Keratinocyte (primary cell): Measurements from ENCODE around the gene ABCA7. TPM values are rescaled to one million over a fixed set of nuclear protein-coding genes. Genes with fewer than 3 reads are reported as not detected.

Experiments
- DNase-seq: peaks from one replicate; pipeline ENCODE4 v3.0.0-alpha.2; 2011; ENCODE audit warnings: low read depth, missing footprints, low spot score
- FAIRE-seq: peaks from 2 replicates; lab custom pipeline; 2011; peaks lifted over from hg19 to GRCh38; lab: Jason Lieb, UNC
- H2AFZ ChIP-seq: 2 replicates; pipeline ENCODE4 v1.6.0; 2012; ENCODE audit warnings: low read length, control low read depth, inconsistent platforms; ENCODE audit not compliant: control insufficient read depth
- H3K27ac ChIP-seq: 2 replicates; pipeline ENCODE4 v1.5.1; 2011; ENCODE audit warnings: low read length; ENCODE audit not compliant: control insufficient read depth, insufficient read depth
- H3K27me3 ChIP-seq: 3 replicates; pipeline ENCODE4 v1.6.0; 2011; ENCODE audit warnings: low read length; ENCODE audit not compliant: control insufficient read depth, insufficient read depth; ENCODE audit errors: extremely low read depth
- H3K36me3 ChIP-seq, 2 experiments: 2 replicates in 1 of 2; 3 replicates in 1 of 2; pipeline ENCODE4 v1.5.1; 2011; ENCODE audit warnings: low read length in 2 of 2, mild to moderate bottlenecking in 1 of 2; ENCODE audit not compliant: control insufficient read depth in 2 of 2, insufficient read depth in 2 of 2; ENCODE audit errors: extremely low read depth in 1 of 2
- H3K4me1 ChIP-seq: 3 replicates; pipeline ENCODE4 v1.5.1; 2011; ENCODE audit warnings: low read length; ENCODE audit not compliant: control insufficient read depth, insufficient read depth; ENCODE audit errors: extremely low read depth
- H3K4me2 ChIP-seq: 3 replicates; pipeline ENCODE4 v1.6.0; 2011; ENCODE audit warnings: low read depth, low read length; ENCODE audit not compliant: control insufficient read depth, insufficient read depth; ENCODE audit errors: extremely low read depth
- H3K4me3 ChIP-seq, 3 experiments: fragments of 200-600 bp in 1 of 3; sonication (generic) in 1 of 3; 2 replicates in 2 of 3; 3 replicates in 1 of 3; pipeline ENCODE4 v1.5.1; 2011 to 2016; ENCODE audit warnings: low read length in 3 of 3, mild to moderate bottlenecking in 3 of 3, control low read depth in 2 of 3, inconsistent platforms in 1 of 3, low read depth in 1 of 3, mixed read lengths in 1 of 3, mixed run types in 1 of 3, moderate library complexity in 1 of 3; ENCODE audit not compliant: control insufficient read depth in 2 of 3, insufficient read depth in 2 of 3; ENCODE audit errors: extremely low read depth in 1 of 3
- H3K79me2 ChIP-seq: 2 replicates; pipeline ENCODE4 v1.6.0; 2012; ENCODE audit warnings: low read length; ENCODE audit not compliant: control insufficient read depth, insufficient read depth
- H3K9ac ChIP-seq: 3 replicates; pipeline ENCODE4 v1.6.0; 2011; ENCODE audit warnings: low read length; ENCODE audit not compliant: control insufficient read depth, insufficient read depth; ENCODE audit errors: extremely low read depth
- H3K9me1 ChIP-seq: 3 replicates; pipeline ENCODE4 v1.6.0; 2011; ENCODE audit warnings: low read length; ENCODE audit not compliant: control insufficient read depth, insufficient read depth; ENCODE audit errors: extremely low read depth
- H3K9me3 ChIP-seq: 2 replicates; pipeline ENCODE4 v1.5.1; 2012; ENCODE audit warnings: low read depth, low read length; ENCODE audit not compliant: control insufficient read depth
- H4K20me1 ChIP-seq: 3 replicates; pipeline ENCODE4 v1.6.0; 2011; ENCODE audit warnings: low read length; ENCODE audit not compliant: control insufficient read depth, insufficient read depth; ENCODE audit errors: extremely low read depth
- CTCF ChIP-seq, 3 experiments: IDR thresholded peaks in 1 of 3; conservative IDR thresholded peaks in 1 of 3; optimal IDR thresholded peaks in 1 of 3; 2 replicates in 2 of 3; 3 replicates in 1 of 3; pipeline versions ENCODE3 to v1.5.1; 2011; ENCODE audit warnings: low read length in 3 of 3, mild to moderate bottlenecking in 3 of 3, moderate library complexity in 2 of 3, control low read depth in 1 of 3, inconsistent platforms in 1 of 3; ENCODE audit not compliant: insufficient read depth in 2 of 3; ENCODE audit errors: extremely low read depth in 1 of 3
- EZH2 ChIP-seq: IDR thresholded peaks from one replicate; pipeline ENCODE4 v1.6.1; 2012; ENCODE audit warnings: inconsistent platforms, mild to moderate bottlenecking, low read length, moderate library complexity
- dilution Hi-C: fragments of 300-500 bp; cut with MboI; formaldehyde crosslinking; loops from one replicate; pipeline ENCODE4 v1.7.0; 2020; ENCODE audit warnings: low sequenced_read_pairs; ENCODE audit not compliant: extremely low pct_ligation_motif_present
- polyA plus RNA-seq, 5 experiments: library from polyadenylated mRNA; depleted of rRNA in 3 of 5; stranded (reverse) in 3 of 5; stranded (forward) in 1 of 5; unstranded in 1 of 5; fragments of >200 nt; gene quantifications; 1 replicate in 1 of 5; 2 replicates in 3 of 5; 3 replicates in 1 of 5; pipeline versions ENCODE4 v1.2.1 to v1.2.3, GENCODE V29; 2011 to 2012; ENCODE audit warnings: missing spikeins in 2 of 5, low read depth in 1 of 5, low replicate concordance in 1 of 5

Gene ABCA7
- polyA plus RNA-seq, 1 donor (not counting 4 experiments of a cell fraction or from before 2014, with no cell fraction given), result 7.4 TPM

- Histone ChIP-seq H3K9me3 (peaks cover 2% of the 10 kb centered on the region), H4K20me1 (no peaks in the 10 kb centered on the region), H2AFZ (no peak overlapping the region), H3K4me2 (no peak overlapping the region), H3K36me3 (no peaks in the 10 kb centered on the region), H3K79me2 (peaks cover 24% of the 10 kb centered on the region), H3K4me3 (no peak overlapping the region), H3K4me1 (peaks cover 31% of the 10 kb centered on the region), H3K9ac (no peak overlapping the region), H3K27me3 (no peaks in the 10 kb centered on the region), H3K27ac (no peak overlapping the region), H3K9me1 (no peaks in the 10 kb centered on the region)
- FAIRE-seq, result no peak
- dilution Hi-C loops, result no loop called here
- TF ChIP-seq EZH2 (no peak), CTCF (optimal IDR thresholded peaks at IDR 0.05 in 1 of 3, IDR thresholded peaks at IDR 0.05 in 1 of 3, conservative IDR thresholded peaks at IDR 0.05 in 1 of 3; ENCODE audit: extremely low read depth in 1 of 3, insufficient read depth in 2 of 3, low read length in 3 of 3) (no peak)
- no peak for DNase-seq
Measured at GRCh38 chr19:1097810-1098176, 57.9 kb downstream of the ABCA7 start.

- DNase-seq (no peak), FAIRE-seq (no peak)
- no peak overlapping the region for H3K4me2 ChIP-seq
Measured at GRCh38 chr19:1098177-1099051, 58.5 kb downstream of the ABCA7 start.

More at GRCh38 chr19:1098177-1099051, 58.5 kb downstream of the ABCA7 start:
- Histone ChIP-seq H3K9ac (peak overlapping the region; percentile 28), H4K20me1 (no peaks in the 10 kb centered on the region), H3K4me3 (no peak overlapping the region), H3K36me3 (no peaks in the 10 kb centered on the region), H3K9me1 (no peaks in the 10 kb centered on the region), H3K9me3 (peaks cover 2% of the 10 kb centered on the region), H3K4me1 (peaks cover 37% of the 10 kb centered on the region), H3K27me3 (no peaks in the 10 kb centered on the region), H2AFZ (no peak overlapping the region), H3K79me2 (peaks cover 17% of the 10 kb centered on the region), H3K27ac (peak overlapping the region; percentile 54)
- peak in 1 of 3 experiments; percentile 41 for TF ChIP-seq CTCF (optimal IDR thresholded peaks at IDR 0.05 in 1 of 3, IDR thresholded peaks at IDR 0.05 in 1 of 3, conservative IDR thresholded peaks at IDR 0.05 in 1 of 3; ENCODE audit: extremely low read depth in 1 of 3, insufficient read depth in 2 of 3, low read length in 3 of 3)
- no peak for TF ChIP-seq EZH2
- dilution Hi-C loops, result no loop called here
